Measurements from ENCODE around the gene UBE2E1.

- no peak for TF ChIP-seq POLR2AphosphoS5 (IDR thresholded peaks at IDR 0.05)
- TF ChIP-seq, protein P1, sequence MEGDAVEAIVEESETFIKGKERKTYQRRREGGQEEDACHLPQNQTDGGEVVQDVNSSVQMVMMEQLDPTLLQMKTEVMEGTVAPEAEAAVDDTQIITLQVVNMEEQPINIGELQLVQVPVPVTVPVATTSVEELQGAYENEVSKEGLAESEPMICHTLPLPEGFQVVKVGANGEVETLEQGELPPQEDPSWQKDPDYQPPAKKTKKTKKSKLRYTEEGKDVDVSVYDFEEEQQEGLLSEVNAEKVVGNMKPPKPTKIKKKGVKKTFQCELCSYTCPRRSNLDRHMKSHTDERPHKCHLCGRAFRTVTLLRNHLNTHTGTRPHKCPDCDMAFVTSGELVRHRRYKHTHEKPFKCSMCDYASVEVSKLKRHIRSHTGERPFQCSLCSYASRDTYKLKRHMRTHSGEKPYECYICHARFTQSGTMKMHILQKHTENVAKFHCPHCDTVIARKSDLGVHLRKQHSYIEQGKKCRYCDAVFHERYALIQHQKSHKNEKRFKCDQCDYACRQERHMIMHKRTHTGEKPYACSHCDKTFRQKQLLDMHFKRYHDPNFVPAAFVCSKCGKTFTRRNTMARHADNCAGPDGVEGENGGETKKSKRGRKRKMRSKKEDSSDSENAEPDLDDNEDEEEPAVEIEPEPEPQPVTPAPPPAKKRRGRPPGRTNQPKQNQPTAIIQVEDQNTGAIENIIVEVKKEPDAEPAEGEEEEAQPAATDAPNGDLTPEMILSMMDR (IDR thresholded peaks at IDR 0.05): no peak
- no peak for TF ChIP-seq POLR2A (IDR thresholded peaks at IDR 0.05)
Observed at GRCh38 chr3:23816721-23817120, 11.0 kb downstream of the UBE2E1 start.

Data from stomach (tissue), 4 donors.